ENCODE results near the gene SLC22A16. TPM values are rescaled to one million over a fixed set of nuclear protein-coding genes. Genes with fewer than 3 reads are reported as not detected.

The SLC22A16 gene
- total and polyA plus RNA-seq, 11 donors = 0.25 to 2.4 (median 1.3) TPM; not detected in 7

DNA sequence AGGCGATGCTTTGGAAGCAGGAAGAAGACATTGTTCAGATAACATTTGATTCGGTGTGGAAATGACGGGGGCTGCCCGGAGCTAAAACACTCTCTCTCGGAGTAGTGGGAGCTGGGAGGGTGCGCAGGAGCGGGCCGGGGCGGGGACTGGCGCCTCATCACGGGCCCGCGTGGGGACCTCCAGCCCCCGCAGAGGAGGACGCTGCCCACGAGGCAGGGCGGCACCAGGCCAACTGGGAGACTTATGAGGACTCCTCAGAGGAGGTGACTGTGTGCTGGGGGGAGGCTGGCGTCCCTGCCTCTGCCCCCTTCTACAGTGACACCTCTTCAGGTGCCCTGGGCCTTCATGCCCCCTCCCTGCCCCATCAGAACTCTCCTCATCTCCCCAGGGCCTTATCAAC is 76.2 kb downstream of the SLC22A16 start:
- no peak for DNase-seq
- 39 to 71% (median 54%) methylated on average over 7 to 18 of the region's 18 CpGs for WGBS, 4 donors
- ATAC-seq = peak in 1 of 4 donors; percentile 19

DNA sequence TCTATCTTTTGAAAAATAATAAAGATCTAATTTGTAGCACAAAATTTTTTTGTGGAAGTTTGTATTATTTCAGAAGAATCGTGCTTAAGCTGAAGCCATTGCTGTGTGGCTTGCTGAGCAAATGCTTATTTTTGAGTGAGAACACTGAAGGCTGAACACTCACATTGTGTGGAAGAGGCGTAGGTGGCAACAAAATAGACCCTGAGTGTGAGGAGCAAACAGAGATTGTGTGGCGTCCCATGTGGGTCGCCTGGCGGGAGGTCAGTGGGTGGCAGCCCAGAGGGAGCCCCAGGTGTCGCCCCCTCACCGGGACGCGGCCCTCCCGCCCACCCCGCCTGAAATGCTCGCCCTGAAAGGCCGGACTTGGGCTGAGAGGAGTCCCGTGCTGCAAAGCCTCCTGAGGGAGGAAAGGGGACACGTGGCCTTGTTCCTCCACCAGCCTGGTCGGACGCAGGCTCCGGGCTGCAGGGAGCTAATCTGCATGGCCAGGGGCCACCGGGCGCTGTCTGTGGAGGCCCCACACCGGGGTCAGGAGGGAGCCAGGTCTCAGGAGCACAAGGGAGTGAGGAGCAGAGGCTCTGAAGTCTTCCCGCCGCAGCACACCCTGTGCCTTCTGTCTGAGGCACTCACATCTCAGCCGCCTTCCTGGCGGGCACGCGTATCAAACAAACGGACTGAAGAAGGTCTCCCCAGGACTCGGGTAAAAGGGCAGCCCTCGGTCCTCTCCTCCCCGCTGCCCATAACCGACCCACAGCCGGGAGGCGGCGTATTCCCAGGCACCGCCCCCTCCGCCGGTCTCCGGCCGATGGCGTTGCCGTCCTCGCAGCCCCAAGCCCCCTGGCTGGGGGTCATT is 77.0 kb downstream of the SLC22A16 start:
- Histone ChIP-seq H3K27me3 (no peaks in the 10 kb centered on the region), H3K4me3 (peak overlapping the region in 11 of 12 donors; percentile 26 to 61 (median 48)), H3K9me3 (no peaks in the 10 kb centered on the region), H3K36me3 (peaks cover 0 to 7% (median 3%) of the 10 kb centered on the region in 9 donors), H3K27ac (peak overlapping the region in 2 of 12 donors; percentile 14 to 22), H3K4me1 (peaks cover 0 to 20% (median 7%) of the 10 kb centered on the region in 12 donors)
- intact Hi-C loops (cut with DNase I) = loop anchor here in 6 of 10 donors (10.0 kb wide), 4 partner anchors 345 to 875 kb away; no protein-coding TSS in a partner anchor
- TF ChIP-seq POLR2A (IDR thresholded peaks at IDR 0.05) = no peak
- TF ChIP-seq, protein P1, sequence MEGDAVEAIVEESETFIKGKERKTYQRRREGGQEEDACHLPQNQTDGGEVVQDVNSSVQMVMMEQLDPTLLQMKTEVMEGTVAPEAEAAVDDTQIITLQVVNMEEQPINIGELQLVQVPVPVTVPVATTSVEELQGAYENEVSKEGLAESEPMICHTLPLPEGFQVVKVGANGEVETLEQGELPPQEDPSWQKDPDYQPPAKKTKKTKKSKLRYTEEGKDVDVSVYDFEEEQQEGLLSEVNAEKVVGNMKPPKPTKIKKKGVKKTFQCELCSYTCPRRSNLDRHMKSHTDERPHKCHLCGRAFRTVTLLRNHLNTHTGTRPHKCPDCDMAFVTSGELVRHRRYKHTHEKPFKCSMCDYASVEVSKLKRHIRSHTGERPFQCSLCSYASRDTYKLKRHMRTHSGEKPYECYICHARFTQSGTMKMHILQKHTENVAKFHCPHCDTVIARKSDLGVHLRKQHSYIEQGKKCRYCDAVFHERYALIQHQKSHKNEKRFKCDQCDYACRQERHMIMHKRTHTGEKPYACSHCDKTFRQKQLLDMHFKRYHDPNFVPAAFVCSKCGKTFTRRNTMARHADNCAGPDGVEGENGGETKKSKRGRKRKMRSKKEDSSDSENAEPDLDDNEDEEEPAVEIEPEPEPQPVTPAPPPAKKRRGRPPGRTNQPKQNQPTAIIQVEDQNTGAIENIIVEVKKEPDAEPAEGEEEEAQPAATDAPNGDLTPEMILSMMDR (IDR thresholded peaks at IDR 0.05) = peak in 1 of 12 donors; percentile 7
- DNase-seq = peak in 1 of 5 donors; percentile 33
- whole genome bisulfite sequencing, 4 donors = 19 to 63% (median 48%) methylated on average over 26 to 43 of the region's 43 CpGs
- peak in 3 of 4 donors; percentile 45 to 69 (median 45) for ATAC-seq

More for the DNA sequence above, 76.2 kb downstream of the SLC22A16 start:
- no peaks in the 10 kb centered on the region for H3K27me3 ChIP-seq
- peak overlapping the region in 11 of 12 donors; percentile 26 to 61 (median 48) for H3K4me3 ChIP-seq
- H3K36me3 ChIP-seq = peaks cover 0 to 11% (median 4%) of the 10 kb centered on the region in 9 donors
- TF ChIP-seq POLR2A (IDR thresholded peaks at IDR 0.05) = no peak
- TF ChIP-seq, protein P1 (IDR thresholded peaks at IDR 0.05) = no peak
- no peaks in the 10 kb centered on the region for H3K9me3 ChIP-seq
- H3K4me1 ChIP-seq = peaks cover 0 to 13% (median 4%) of the 10 kb centered on the region in 12 donors
- peak overlapping the region in 1 of 12 donors; percentile 14 for H3K27ac ChIP-seq
- intact Hi-C loops (cut with DNase I) = no loop called here

DNA sequence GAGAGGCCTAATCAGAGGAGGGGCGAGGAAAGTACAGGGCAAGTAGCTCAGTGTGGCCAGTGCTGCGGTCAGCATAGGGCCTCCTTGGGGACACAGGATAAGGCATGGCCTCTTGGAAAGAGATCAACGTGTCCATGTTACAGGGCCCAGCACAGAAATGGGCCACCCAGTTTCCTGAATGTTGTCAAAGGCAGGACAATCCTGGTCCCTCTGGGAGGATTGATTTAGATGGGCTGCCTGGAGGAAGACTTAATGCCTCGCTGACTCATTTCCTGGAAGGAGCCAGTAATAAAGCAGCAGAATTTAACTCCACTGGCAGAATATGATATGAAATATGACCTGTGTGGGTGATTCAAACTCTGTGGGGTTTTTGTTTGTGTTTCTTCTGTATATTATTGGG is 77.6 kb downstream of the SLC22A16 start:
- peaks cover 0 to 23% (median 7%) of the 10 kb centered on the region in 12 donors for H3K4me1 ChIP-seq
- intact Hi-C loops (cut with DNase I) = loop anchor here in 6 of 10 donors (10.0 kb wide), 4 partner anchors 344 to 874 kb away; no protein-coding TSS in a partner anchor
- no peak overlapping the region for H3K4me3 ChIP-seq
- TF ChIP-seq, protein P1 (IDR thresholded peaks at IDR 0.05) = no peak
- TF ChIP-seq POLR2A (IDR thresholded peaks at IDR 0.05) = no peak
- H3K27me3 ChIP-seq = no peaks in the 10 kb centered on the region
- no peaks in the 10 kb centered on the region for H3K9me3 ChIP-seq
- DNase-seq (no peak), ATAC-seq (peak in 1 of 4 donors; percentile 38)
- peaks cover 0 to 5% (median 0%) of the 10 kb centered on the region in 9 donors for H3K36me3 ChIP-seq
- WGBS, 4 donors = 78 to 88% (median 81%) methylated on average over 4 of the region's 4 CpGs
- H3K27ac ChIP-seq = no peak overlapping the region

DNA sequence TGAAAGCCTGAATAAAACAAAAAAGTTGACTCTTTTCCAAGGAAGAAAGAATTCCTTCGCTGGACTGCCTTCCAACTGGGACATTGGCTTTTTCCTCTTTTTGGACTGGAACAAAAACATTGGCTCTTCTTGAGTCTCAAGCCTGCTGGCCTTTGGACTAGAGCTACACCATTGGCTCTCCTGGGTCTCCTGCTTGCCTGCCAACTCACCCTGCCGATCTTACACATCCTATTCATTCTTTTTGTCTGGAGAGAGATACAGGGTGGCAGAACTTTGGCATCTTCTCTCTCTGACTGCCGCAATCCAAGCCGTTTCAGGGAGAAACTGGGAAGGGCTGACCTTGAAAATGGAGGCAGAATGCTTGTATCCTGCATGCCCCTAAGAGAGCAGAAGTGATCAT is 81.2 kb downstream of the SLC22A16 start:
- intact Hi-C loops (cut with DNase I) = loop anchor here in 6 of 10 donors (10.0 kb wide), 4 partner anchors 340 to 870 kb away; no protein-coding TSS in a partner anchor
- ATAC-seq = peak in 1 of 4 donors; percentile 41
- H3K27ac ChIP-seq = peak overlapping the region in 2 of 12 donors; percentile 18 to 20

More for the DNA sequence above, 81.2 kb downstream of the SLC22A16 start:
- Histone ChIP-seq H3K4me3 (no peak overlapping the region), H3K9me3 (no peaks in the 10 kb centered on the region), H3K36me3 (peaks cover 0 to 7% (median 0%) of the 10 kb centered on the region in 9 donors), H3K4me1 (peaks cover 0 to 23% (median 7%) of the 10 kb centered on the region in 12 donors), H3K27me3 (no peaks in the 10 kb centered on the region)
- DNase-seq = no peak
- TF ChIP-seq POLR2A (IDR thresholded peaks at IDR 0.05) = no peak
- TF ChIP-seq, protein P1 (IDR thresholded peaks at IDR 0.05) = no peak
- 21 to 76% (median 48%) methylated on average over 4 of the region's 4 CpGs for WGBS, 4 donors

Data from heart left ventricle (tissue), 16 donors.